ENCODE measurements around the gene MCL1.
A peak's percentile ranks its signal among the peaks of the same experiment; 100 is the strongest.
"Not testable (repeated sequence)": the region's sequence is repeated elsewhere in the genome, so short reads cannot be mapped to it uniquely, and the experiment has no call there.

The MCL1 gene

DNA sequence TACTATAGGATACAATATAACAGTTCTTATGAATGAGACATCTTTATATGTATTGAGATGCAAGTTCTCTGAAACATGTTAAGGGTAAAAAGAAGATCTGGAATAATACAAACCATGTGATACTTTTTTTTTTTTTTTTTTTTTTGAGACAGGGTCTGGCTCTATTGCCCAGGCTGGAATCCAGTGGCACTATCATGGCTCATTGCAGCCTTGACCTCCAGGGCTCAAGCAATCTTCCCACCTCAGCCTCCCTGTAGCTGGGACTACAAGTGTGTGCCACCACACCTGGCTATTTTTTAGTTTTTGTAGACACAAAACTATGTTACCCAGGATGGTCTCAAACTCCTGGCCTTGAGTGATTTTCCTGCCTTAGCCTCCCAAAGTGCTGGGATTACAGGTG is 22.1 kb upstream of the MCL1 start:
- DNase-seq = no peak

DNA sequence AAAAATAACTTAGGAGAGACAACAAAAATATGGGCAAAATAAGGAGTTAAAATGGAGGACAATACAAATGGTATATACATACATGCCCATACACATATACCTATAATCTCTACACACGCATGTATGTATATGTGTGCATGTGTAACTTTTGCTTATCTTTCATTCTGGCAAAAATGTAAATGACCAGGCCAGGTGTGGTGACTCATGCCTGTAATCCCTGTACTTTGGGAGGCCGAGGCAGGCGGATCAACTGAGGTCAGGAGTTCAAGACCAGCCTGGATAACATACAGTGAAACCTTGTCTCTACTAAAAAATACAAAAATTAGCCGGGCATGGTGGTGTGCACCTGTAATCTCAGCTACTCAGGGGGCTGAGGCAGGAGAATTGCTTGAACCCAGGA is 18.9 kb upstream of the MCL1 start:
- not testable (repeated sequence) for DNase-seq

DNA sequence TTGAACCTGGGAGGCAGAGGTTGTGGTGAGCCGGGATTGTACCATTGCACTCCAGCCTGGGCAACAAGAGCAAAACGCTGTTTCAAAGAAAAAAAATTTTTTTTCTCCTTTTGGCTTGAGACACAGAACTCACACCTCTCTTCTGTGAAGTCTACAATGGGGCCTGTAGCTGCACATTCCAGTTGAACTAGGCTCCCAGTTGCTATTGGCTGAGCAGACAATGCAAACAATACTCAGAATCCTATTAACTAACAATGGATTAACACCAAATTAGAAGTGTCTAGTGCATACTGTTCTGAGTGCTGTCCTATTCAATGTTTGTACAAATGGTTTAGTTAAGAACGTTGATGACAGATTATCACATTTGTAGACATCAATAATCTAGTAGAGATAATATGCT is 17.6 kb upstream of the MCL1 start:
- DNase-seq = no peak

DNA sequence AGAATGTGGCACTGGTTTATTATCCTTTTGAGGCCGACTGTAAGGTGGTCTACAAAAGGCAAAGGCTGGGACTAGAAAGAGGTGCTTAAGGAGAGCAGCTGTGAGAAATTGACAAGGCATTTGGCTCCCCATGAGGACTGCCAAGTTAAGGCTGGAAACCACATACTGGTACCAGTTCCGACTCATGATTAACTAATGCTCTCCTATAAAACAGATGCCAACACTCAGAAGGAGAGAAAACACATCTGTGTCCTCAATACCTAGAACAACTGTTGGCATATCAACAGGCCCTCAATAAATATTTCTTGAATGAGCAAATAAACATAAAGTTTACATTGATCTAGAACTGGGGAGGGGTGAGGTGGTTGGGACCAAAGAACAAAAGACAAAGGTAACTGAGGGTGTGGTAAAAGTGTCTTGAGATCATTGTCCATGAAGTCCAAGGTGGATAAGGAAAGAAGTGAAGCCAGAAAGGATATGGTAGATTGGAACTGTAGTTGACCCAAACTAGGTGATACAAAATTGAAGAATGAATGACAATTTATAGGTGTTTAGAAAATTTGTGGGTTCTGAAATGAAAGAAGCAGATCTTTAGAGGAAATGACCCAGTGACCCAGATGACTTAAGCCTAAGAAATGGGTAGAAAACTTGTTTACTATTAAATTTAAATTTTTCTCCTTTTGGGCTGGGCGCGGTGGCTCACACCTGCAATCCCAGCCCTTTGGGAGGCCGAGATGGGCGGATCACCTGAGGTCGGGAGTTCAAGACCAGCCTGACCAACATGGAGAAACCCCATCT is 16.9 kb upstream of the MCL1 start:
- no peak for DNase-seq

DNA sequence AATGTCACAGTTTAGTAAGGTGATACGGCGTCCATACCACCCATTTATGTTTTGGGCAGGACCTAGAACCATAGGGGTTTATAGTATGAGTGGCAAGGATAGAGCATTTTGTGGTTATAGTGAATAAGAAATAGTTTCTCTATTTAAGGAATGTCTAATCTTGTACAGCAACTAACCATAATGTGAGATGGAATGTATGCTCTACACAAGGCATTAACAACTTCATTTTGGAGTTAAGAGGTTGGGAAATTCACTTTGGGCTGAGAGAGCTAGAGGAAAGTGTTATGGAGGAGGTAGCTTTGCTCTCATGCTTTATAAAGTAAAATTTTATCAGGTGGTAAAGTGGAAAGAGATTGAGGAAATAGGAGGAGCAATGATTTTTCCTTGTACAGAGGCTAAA is 3.0 kb upstream of the MCL1 start:
- DNase-seq = no peak

DNA sequence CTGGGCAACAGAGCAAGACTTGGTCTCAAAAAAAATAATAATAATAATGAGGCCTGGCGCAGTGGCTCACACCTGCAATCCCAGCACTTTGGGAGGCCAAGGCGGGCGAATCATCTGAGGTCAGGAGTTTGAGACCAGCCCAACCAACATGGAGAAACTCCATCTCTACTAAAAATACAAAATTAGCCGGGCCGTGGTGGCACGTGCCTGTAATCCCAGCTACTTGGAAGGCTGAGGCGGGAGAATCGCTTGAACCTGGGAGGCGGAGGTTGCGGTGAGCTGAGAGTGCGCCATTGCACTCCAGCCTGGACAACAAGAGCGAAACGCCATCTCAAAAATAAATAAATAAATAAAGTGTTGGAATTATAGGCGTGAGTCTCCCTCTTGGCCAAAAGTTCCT is 2.6 kb upstream of the MCL1 start:
- not testable (repeated sequence) for DNase-seq

DNA sequence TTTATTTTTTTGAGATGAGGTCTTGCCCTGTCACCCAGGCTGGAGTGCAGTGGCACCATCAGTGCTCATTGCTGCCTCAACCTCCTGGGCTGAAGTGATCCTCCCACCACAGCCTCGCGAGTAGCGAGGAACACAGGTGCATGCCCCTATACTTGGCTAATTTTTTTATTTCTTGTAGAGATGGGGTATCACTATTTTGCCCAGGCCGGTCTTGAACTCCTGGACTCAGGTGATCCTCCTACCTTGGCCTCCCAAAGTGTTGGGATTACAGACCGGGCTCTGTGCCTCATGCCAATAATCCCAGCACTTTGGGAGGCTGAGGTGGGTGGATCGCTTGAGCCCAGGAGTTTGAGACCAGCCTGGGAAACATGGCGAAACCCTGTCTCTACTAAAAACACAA is 2.0 kb upstream of the MCL1 start:
- DNase-seq = not testable (repeated sequence)

DNA sequence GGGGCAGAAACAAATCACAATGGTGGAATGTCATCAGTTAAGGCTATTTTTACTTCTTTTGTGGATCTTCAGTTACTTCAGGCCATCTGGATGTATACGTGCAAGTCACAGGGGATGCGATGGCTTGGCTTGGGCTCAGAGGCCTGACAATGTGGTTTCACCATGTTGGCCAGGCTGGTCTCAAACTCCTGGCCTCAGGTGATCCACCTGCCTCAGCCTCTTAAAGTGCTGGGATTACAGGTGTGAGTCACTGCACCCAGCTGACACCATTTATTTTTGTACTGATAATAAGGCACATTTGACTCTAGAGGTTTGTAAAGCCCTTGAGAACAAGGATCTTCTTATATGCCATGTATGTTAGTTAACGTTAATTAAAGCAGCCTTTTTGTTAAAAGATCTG is 1.6 kb upstream of the MCL1 start:
- not testable (repeated sequence) for DNase-seq

DNA sequence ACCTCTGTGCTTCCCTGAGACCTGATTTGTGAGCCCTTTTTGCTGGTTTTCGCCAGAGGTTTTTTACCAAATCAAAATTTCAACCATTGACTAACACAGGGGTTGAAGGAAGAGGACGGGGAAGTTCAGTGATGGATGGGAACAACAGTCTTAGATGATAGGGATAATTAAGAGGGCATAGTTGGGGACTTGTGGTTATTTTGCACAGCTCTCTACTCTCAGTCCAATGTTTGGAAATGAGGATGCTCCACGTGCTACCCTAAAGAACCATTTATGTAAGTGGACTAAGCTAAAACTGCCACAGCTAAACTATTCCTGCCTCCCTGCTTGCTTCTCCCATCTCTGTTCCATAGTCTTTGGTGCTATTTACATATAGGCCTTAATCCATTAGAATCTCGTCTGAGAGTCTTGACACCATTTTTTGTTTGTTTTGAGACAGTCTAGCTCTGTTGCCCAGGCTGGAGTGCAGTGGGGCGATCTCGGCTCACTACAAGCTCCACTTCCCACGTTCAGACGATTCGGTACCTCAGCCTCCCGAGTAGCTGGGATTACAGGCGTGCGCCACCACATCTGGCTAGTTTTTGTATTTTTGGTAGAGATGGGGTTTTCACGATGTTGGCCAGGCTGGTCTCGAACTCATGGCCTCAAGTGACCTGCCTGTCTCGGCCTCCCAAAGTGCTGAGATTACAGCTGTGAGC is 684 bp upstream of the MCL1 start:
- DNase-seq = no peak

DNA sequence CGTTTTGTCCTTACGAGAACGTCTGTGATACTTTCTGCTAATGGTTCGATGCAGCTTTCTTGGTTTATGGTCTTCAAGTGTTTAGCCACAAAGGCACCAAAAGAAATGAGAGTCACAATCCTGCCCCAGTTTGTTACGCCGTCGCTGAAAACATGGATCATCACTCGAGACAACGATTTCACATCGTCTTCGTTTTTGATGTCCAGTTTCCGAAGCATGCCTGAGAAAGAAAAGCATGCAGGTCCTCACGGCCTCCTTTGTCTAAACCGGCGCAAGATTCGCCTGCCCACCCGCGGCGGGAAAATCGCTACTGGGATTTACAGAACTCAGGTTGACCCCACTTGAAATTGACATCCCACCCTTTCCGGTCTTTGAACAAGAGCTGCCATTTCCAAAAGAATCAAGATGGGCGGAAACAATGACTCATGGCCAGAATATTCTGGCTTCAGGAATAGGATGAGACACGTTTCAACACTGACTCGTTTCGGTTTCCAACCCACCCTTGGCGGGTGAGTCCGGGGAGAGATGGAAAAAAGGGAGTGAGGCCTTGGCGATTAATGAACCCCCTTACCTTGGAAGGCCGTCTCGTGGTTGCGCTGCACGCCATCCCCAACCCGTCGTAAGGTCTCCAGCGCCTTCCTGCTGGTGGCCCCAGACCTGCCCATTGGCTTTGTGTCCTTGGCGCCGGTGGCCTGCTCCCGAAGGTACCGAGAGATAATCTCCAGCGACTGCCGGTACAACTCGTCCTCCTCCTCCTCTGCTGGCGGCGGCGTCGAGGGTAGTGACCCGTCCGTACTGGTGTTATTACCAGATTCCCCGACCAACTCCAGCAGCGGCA is 919 bp downstream of the MCL1 start:
- peak; percentile 33 to 52 for DNase-seq

DNA sequence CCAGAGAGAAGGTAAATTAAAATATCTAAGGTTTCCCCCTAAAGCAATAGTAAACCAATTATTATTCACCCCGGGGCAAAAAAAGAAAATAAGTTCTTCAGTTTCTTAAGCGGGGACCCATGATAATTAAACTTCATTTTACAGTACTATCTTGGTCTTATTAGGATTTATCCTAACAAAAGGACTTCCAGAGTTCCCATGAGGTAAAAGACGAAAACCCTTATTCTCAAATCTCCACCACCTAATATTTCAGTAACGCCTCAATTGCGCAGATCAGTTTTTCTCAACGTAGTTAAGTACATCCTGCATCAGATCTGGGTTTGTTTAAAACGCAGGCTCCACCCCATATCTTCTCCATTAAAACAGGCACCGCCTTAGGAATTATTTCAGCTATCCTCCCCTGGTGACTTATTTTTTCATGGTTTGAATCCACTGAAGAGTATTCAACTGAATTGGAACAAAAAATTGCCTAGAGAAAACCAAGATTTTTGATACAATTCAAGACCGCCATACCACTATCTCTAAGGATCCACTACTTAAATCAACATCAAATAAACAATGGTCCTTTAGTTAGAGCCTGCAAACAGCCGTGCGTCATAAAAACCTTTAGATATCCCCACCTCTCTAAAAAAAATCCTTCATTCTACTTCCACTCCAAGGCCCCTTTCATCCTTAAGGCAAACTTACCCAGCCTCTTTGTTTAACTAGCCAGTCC is 1.7 kb downstream of the MCL1 start:
- no peak for DNase-seq

DNA sequence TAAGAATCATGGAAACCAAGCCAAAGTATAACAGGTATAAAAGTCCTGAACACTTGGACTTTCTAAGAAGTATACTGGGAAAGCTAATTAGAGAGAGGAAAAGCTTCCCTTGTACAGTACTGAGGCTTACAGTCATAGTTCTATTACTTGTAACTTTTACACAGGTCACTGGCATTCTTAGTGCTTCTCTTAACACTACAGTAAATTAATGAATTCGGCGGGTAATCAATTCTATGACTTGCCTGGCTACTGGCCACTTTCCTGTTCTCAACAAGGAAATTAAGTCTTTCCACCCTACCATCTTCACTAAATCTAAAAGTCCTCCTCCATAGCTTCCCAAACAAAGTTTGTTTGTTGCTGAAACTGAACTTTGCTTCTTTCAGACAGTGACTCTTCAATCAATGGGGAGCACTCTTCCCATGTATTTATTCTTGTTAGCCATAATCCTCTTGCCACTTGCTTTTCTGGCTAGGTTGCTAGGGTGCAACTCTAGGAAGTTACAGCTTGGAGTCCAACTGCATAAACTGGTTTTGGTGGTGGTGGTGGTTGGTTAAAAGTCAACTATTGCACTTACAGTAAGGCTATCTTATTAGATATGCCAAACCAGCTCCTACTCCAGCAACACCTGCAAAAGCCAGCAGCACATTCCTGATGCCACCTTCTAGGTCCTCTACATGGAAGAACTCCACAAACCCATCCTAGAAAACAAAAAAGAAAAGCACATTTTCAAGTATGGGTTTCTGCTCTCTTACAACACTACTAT is 2.4 kb downstream of the MCL1 start:
- no peak for DNase-seq

DNA sequence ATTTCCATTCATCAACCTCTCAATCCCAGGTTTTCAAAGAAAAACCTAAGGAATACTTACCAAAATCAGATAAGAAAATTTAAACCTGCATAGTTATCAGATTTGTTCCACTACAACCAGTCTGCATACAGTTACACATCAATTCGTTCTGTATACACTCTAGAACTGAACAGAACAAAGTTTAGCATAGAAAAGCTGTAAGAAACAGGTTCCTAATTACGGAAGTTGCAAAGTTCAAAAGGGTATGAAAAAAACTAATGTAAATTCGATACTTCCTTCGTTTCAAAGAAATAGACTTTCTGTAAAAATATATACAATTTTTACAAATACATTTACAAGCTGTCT is 3.1 kb downstream of the MCL1 start:
- no peak for DNase-seq

DNA sequence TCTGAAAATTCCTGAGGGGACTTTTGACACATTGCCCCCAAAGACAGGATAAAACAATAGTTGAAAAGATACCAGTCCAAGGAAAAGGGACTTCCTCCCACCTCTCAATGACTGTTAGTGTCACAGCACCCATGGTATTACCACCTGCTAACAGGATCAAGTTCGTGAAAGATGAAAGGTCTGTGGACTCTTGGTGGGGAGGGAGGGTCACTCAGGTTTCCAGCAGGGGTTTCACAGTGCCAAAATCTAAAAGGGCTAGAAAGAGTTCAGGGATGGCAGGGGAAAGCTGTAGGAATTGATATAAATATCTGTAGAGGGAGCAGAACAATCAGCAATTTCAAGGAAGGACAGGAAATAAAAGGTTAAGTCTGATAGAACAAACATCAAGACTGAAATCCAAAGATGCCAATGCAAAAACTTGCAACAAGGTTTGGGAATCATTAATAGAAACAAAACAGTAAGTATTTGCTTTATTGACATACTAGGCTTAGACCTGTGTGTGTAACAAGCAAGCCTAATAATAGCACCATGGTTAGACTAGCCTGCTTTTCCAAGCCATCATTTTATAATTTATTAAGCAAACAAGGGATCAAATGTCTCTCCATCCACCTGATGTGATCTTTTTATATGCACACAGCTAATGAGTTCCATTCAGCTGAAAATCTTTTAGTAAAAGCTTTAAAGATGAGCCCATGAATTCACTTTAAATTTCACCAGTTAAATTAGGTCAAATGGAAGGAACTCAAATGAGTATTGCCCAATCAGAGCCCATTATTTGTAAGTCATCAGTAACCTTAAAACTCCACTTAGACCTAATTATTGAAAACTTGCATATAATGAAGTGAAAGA is 3.7 kb downstream of the MCL1 start:
- DNase-seq = no peak

DNA sequence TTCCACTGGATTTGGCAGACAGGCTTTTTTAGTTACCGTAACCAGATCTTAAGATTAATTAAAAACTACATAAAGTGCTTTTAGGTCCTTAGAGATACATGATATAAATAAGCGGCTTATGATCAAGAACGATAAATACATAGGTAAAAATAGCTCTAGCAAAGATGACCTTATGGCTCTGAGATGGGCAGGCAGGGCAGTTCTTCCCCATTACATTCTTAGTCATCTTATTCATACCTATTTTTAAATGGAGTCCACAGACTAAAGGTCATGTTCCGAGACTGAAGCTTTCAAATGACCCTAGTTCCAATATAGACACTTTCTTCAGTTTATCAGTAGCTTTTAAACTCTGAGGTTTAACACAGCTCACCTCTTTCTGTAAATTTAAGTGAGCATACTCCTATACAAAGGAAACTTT is 4.3 kb downstream of the MCL1 start:
- DNase-seq = no peak

DNA sequence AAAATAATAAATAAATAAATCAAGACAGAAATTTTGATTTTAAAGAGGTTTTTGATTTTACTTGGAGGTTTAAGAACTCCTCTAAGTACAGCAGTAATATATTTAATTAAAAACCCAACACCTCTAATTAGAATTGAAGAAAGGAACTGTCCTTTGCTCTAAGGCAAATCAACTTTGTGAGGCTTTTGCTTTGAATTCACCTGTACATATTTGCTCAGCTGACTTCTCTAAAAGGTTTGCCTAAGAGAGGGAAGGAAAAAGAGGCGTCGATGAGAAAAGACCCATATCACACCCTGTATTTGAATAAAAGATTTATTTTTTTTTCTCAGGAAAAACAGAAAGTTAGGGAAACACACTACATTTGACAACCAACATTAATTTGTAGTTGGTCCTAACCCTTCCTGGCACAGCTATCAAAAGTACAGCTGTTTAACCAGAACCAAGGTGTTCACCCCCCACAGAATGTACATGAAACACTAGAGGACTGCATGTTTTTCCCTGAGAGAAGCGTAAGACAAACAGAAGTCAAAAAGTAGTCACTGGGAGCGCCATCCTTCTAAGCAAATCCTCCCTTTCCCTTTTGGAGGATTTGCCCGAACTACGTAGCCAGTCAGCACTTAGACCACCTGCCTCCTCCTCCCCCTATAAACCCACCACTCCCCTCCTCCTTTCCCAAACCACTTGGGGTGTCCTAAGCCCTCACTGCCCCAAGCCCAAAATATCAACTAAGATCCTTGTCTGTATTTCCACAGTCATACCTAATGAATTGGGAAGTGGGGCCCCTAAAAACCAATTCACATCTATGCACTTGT is 4.9 kb downstream of the MCL1 start:
- no peak for DNase-seq

DNA sequence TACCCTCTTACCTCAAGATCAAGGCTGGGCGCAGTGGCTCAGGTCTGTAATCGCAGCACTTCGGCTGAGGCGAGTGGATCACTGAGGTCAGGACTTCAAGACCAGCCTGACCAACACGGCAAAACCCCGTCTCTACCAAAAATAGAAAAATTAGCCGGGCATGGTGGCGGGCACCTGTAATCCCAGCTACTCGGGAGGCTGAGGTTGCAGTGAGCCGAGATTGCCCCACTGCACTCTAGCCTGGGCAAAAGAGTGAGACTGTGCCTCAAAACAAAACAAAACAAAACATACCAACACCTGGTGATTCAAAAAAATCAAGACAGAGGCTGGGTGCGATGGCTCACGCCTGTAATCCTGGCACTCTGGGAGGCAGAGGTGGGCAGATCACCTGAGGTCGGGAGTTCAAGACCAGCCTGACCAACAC is 5.8 kb downstream of the MCL1 start:
- not testable (repeated sequence) for DNase-seq

DNA sequence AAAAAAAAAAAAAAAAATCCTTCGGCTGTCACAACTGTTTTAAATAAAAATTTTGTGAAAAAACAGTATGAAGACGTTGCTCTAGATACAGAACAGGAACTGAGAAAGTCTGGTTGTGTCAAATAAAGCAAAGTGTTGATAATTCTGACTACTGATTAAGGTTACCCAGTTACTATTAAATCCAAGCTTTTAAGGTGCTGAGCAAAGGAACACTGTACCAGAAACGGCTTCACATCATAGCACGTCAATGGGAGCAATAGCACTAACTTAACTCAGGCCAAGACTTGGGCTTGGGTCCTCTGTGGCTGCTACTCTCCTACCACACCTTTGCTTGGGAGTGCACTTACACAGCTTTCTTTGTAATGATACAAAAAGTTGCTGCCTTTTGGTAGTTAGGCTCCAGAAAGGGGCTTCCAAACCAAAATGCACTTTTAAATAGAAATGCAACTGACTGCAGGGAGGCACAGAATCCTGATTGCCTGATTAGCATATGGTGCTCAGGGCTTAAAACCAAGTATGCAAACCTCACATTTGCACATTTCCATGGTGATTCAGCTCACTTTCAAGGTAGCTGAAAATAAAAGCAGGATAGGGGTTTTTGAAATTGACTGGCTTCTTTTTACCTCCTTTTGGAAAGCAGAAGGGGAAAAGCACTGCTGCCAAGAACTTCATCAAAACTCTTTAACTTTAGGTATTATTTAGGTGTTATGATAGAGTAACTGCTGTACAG is 6.3 kb downstream of the MCL1 start:
- DNase-seq = no peak

DNA sequence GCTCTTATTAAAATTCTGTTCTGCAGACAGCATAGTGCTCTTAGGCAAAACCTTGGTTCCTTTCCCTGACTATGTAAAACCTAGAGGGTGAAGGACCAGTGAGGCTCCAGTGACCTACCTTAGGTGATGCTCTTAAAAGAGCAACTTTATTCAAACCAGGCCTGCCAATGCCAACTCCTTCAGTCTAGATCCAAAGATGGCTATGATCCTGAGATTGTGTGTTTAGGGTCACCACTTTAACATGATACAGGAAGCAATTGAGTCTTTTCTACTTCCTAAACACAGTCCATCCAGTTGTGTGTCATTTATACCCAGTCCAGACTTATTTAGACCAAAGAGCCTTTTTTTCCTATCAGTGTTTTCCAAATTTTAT is 10.8 kb downstream of the MCL1 start:
- no peak for DNase-seq

Data from activated CD4-positive, alpha-beta T cell treated with anti-CD3 and anti-CD28 coated beads, Interleukin-2, amount 50 U/mL, for 4 hours (primary cell).